Stimulated activated CD8-positive, alpha-beta memory T cell treated with anti-CD3 and anti-CD28 coated beads, Interleukin-4, amount 100 ng/mL, for 4 hours (primary cell): ENCODE data around the gene BACE2.
"Not testable (repeated sequence)": the region's sequence is repeated elsewhere in the genome, so short reads cannot be mapped to it uniquely, and the experiment has no call there.

Experiments
- DNase-seq, 2 donors: peaks; one replicate each; pipeline ENCODE4 v3.0.0-alpha.2; 2020; ENCODE audit warnings: low read depth in 2 of 2, low spot score in 1 of 2

The BACE2 gene

GRCh38 chr21:41260428-41260827 is 92.5 kb downstream of the BACE2 start:
- DNase-seq = no peak

DNA sequence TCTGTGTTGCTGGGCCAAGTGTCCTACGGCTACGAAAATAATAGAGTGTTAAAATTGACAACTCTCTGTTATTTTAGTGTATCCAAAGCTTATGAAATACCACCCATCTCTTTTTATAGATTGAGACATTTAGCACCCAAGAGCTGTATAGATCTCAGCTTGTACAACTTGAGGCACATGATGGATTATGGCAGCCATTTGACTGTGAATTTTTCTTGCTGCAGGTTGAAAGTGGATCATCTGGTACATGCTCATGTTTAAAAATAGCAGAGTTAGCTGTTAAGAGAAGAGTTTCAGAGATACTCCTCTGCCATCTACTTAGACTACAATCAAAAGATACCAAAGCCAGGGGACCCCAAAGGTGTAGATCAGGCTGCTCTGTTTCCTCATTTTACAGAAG is 99.4 kb downstream of the BACE2 start:
- DNase-seq = no peak

DNA sequence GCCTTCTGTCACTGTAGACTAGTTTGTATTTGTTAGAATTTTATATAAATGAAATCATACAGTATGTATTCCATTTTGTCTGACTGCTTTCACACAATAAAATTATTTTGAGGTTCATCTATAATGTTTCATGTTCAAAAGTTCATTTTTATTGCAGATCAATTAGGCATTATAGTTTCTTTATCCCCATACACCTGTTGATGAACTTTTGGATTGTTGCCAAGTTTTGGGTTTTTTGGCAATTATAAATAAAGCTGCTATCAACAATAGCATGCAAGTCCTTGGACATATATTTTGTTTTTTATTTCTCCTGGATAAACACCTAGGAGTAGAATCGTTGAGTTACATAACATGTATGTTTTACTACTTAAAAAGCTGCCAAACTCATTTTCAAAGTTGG is 101.6 kb downstream of the BACE2 start:
- DNase-seq = no peak

- DNase-seq = no peak
These were observed 109.2 kb downstream of the BACE2 start for GRCh38 chr21:41277196-41277595.

GRCh38 chr21:41277846-41278245 is 109.9 kb downstream of the BACE2 start:
- DNase-seq = no peak

GRCh38 chr21:41280115-41280919 is 112.4 kb downstream of the BACE2 start:
- no peak for DNase-seq

GRCh38 chr21:41282412-41282811 is 114.5 kb downstream of the BACE2 start:
- DNase-seq = no peak

DNA sequence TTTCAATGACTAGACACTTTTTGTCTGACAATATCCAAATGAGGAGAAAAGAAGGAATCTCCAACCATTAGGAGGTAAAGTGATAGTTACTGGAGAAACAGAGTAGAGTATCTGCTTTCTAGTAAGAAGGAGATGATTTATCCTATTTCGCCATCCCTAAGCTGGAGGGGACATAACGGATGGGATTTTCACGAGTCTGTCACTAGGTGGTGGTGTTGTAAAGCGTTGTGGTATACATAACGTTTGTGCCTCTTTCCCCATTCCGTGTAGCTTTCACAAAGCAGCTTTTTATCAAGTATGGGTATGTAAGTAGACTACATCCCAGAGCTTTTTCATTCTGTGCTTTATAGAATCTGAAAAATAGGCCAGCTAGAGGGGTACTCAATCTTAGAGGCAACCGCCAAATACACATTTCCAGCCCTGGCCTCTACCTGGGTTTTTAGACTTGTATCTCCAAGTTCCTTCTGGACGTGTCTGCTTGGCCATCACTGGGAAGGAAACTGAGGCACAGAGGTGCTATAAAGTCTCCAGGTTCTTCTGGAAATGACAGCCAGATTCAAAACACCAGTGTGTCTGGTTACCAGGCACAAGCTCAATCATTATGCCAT is 115.4 kb downstream of the BACE2 start:
- DNase-seq = no peak

- DNase-seq = no peak
These were observed 121.5 kb downstream of the BACE2 start for GRCh38 chr21:41289431-41289830.

- DNase-seq = no peak
These were observed 122.3 kb downstream of the BACE2 start for GRCh38 chr21:41290106-41290799.

- no peak for DNase-seq
These were observed 126.7 kb downstream of the BACE2 start for GRCh38 chr21:41294548-41295231.

DNA sequence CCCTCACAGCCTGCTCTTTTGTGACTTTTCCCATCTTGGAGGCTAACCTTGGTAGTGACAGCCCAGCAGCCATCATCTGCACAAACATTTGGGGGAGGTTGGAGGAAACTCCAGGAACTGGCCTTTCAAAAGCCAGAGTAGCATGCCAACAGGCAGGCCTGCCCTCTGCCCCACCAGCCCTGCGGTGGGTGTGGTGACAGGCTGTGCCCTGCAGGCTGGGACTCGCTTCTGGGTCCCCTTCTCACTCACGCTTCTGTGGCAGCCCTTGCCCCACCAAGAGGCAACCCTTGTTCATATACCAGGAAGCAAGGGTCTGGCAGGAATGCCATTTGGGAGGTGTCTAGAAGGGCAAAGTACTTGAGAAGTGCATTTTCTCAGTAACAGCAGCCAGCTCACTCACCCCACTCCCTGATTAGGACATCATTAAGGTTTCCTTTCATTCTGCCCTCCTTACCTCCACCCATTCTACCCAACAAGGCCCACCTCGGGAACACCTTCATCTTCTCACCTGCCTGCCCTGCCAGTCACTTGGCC is 127.8 kb downstream of the BACE2 start:
- no peak for DNase-seq

- no peak for DNase-seq
These were observed 135.0 kb downstream of the BACE2 start for GRCh38 chr21:41302976-41303375.

- no peak for DNase-seq
These were observed 136.2 kb downstream of the BACE2 start for GRCh38 chr21:41304068-41304720.

DNA sequence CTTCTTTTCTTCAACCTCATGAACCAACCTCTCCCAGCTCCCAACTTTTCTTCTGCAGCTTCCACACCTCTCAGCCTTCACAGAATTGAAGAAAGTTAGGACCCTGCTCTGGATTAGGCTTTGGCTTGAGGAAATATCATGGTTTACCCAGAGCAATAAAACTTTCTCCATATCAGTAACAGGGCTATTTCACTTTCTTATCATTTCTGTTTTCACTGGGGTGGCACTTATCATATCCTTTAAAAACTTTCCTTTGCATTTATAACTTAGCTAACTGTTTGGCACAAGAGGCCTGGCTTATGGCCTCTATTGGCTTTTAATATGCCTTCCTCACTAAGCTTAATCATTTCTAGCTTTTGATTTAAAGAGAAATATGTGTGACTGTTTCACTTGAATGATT is 139.3 kb downstream of the BACE2 start:
- no peak for DNase-seq

DNA sequence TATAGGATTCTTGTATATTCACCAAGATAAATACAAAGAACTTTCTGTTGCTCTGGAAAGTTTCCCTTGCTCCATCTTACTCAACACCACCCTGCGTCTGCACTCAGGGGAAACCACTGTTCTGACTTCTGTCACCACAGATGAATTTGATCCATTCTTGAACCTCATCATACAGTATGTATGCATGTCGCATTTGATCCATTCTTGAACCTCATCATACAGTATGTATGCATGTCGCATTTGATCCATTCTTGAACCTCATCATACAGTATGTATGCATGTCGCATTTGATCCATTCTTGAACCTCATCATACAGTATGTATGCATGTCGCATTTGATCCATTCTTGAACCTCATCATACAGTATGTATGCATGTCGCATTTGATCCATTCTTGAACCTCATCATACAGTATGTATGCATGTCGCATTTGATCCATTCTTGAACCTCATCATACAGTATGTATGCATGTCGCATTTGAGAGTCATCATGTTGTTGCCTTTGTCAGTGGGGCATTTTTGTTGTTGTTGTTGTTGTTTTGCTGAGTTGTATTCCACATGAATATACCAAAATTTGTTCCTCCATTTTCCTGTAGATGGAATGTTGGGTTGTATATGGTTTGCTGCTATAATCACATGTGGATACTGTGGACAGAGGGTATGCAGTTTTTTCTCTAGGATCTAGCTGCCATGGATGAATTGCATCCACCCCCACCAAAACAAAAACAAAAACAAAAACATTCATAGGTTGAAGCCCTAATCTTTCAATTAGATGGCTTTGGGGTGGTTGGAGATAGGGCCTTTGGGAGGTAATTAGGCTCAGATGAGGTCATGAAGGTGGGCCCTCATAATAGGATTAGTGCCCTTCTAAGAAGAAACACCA is 145.6 kb downstream of the BACE2 start:
- DNase-seq = not testable (repeated sequence)

GRCh38 chr21:41315726-41316125 is 147.8 kb downstream of the BACE2 start:
- DNase-seq = no peak

DNA sequence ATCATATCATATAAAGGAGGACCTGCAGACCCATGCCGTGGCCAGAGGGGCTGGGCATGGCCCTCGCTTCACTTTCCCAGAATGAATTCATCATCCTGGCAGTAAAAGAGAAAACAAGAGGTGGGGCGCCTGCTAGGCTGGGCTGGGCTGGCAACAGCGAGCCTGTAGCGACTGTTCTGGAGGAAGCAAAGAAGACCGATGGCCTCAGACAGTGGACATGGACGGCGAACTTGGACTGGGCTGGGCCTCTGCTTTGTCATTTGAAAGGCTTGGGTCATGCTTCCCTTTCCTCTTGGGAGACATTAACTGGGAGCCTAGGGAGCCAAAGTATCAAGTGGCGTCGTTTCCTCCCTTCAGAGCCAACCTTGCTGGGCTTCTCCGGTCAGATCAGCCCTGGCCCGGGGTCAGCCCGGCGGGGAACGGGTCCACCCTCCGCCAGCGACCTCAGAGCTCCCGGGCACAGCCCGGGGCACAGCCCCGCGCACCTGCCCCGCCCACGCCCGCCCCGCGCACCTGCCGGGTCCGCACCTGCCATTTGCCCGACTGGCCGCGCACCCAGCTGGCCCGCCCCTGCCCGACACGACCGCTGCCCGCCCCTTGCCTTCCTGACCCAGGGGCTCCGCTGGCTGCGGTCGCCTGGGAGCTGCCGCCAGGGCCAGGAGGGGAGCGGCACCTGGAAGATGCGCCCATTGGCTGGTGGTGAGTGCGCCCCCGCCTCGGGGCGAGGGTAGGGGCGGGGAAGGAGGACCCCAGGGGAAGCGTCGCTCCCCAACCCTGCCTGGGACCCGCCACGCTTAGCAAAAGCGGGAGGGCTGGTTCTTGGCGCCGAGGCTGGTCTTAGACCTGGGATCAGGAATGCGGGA is 148.5 kb downstream of the BACE2 start, which contains the start of gene FAM3B:
FAM3B (plus strand) TSS at position 602 of the 863 bp plus-strand sequence; CDS start at position 681, 79 bp downstream.
- DNase-seq = no peak

DNA sequence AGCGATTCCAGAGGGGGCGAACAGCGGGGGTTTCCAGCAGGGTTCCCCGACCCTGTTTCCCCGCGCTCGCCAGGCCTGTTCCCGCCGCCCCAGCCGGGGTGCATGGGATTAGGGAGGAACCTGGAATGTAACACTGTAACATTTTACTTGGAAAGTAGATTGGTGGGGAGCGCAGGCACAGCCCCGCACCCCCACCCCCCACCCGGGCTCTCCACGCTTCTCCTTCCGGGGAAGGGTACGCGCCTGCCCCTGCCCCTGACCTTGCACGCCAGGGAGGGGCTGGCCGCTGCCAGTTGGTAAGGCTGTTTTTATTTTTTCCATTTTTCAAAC is 149.1 kb downstream of the BACE2 start:
- no peak for DNase-seq
